Neural cell (in vitro differentiated cells): ENCODE data around the gene PTPRU.

Source experiments
- CTCF ChIP-seq: fragments of 450-650 bp; IDR thresholded peaks from 2 replicates; pipeline ENCODE4 v1.5.1; 2014; ENCODE audit warnings: antibody characterized with exemption, mild to moderate bottlenecking, moderate library complexity; ENCODE audit not compliant: poor library complexity, severe bottlenecking
- EP300 ChIP-seq: fragments of 450-650 bp; conservative IDR thresholded peaks from 2 replicates; pipeline ENCODE4 v1.6.1; 2014; ENCODE audit warnings: antibody characterized with exemption, mild to moderate bottlenecking, moderate library complexity; ENCODE audit not compliant: poor library complexity, severe bottlenecking
- RAD21 ChIP-seq: fragments of 450-650 bp; conservative IDR thresholded peaks from 2 replicates; pipeline ENCODE4 v1.6.1; 2014; ENCODE audit warnings: antibody characterized with exemption, mild to moderate bottlenecking, moderate library complexity
- TAF1 ChIP-seq: IDR thresholded peaks from 2 replicates; pipeline ENCODE4 v1.6.1; 2012; ENCODE audit warnings: low read depth

- TF ChIP-seq CTCF (no peak), EP300 (no peak), RAD21 (no peak), TAF1 (no peak)
Measured at GRCh38 chr1:29358183-29358582, 121.9 kb downstream of the PTPRU start.
